ENCODE data around the gene OTP.

Gene OTP

DNA sequence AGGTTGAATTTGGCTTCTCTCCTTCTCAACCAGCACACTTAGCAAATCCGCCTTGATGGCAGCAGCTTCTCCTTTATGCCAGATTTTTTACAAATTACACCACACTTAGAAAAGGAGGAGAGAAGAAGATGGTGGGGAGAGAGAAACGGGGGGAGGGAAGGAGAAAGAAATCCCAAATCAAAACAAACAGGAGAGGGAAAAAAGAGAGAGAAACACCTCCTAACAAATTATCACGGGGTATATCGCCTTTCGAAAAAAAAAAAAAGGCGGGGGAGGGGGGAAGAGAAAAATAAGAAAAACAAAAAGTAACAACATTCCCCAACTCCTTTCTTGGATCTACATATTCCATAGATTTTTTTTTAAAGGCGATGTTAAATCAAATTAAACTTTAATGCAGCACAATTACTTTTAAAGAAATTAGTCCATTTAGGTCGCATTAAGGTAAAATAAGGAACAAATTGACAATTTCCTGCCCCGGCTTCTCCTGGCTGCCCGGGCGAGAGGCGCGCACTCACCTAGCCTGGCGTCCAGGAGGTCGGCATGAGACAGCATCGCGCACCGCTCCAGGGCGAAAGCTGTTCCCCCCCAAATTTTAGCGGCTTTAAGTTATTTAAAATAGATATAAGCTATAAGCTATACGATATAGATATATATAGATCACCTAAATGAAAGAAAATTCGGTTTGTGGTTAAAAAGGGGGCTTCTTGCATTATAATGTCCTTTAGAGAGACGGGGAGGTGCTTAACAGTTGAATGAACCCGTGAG lies at the start of gene OTP:
TSS of gene OTP (minus strand) at position 716 of the 765 bp plus-strand sequence. CDS start at position 552, 164 bp downstream.
- no peak for DNase-seq (ENCODE audit: extremely low read depth in 1 of 2, low read depth in 1 of 2)

DNA sequence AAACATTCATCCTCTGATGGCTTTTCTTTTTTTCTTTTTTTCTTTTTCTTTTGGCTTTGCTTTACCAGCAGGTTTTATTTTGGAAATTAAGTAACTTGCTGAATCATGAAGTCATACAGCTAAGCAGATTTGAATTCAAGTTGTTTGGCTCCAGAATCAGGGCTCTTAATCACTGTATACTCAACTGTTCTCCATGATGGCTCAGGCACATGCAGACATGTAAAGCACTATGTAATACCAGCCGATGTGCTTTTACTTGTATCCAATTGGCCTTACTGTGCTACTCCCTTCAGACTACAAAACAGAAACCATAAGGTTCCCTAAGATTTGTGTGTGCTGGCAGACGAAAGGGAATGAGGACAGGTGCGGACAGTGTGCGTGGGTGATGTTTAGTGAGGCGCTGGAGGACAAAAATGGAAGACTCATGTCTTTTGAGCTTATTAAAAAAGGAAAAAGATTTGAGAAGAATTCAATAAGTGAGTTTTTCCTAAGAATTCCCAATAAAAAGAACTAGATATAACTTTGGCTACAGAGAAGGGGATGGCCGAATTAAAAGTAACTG lies 44.7 kb upstream of the OTP start:
- no peak for DNase-seq (ENCODE audit: extremely low read depth in 1 of 2, low read depth in 1 of 2)

DNA sequence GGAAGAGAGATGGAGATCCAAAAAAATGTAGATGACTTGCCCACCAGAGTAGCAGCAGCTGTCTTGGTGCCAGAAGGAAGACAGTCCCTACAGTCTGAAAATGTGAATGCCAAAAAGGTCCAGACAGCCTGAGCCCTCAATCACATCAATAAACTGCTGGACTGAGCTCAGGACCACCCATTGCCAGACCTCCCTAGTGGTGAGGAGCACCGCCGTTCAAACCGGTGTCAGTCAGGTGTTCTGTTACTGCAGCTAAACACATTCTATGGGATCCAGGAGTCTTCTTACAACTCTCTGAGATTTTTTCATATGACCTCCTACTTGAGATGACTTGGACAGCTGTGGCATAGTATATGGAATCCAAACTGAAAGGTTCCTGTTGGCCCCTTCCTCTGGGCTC lies 32.0 kb upstream of the OTP start:
- no peak for DNase-seq (ENCODE audit: extremely low read depth in 1 of 2, low read depth in 1 of 2)

DNA sequence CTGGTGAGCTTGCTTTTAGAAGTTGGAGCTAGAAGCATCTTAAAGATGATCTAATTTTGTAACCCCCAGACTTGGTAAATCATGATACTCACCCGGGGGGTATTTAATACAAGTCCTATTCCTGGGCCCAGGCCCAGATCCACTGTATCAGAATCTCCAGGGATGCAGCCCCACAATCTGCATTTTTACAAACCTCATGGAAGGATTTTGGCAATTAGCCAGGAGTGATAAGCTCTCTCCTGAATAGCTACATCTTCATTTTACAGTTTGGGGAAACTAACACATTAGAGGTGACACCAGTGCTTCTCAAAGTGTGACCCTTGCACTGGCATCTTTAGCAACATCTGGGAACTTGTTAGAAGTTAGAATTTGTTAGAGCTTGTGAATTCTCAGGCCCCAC lies 31.2 kb upstream of the OTP start:
- DNase-seq (ENCODE audit: extremely low read depth in 1 of 2, low read depth in 1 of 2): no peak

DNA sequence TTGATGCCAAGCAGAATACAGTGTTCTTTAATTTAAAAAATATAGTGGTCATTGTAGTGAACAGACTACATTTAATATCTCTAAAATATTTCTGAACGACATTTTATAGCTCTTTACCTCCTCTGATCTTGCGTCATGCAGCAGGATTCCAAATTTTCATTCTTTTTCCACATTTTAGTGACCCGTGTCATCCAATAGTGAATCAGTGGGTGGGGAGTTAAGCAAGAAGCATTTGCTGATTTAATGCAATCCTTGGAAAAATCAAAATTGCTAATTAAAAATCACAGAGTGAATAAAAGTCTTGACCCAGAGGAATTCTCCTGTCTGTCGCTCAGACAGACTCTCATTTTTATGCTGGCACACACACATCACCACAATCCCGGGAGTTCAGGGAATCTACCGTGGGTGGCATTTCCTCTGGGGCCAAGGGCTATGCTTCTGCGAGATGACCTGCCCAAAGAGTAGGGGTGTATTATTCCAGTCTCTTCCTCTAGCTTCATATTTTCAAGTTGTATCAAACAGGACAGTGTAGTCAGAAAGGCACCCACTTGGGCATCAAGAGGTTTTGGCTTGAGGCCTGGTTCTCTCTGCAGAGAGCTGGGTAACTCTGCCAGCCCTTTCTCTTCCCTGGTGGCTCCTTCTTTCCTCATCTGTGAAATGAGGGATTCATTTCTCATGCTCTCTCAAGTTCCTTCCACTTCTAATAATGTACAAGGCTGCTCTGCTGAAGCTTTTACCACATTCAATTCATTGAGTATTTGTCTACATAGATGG lies 24.8 kb upstream of the OTP start:
- no peak for DNase-seq (ENCODE audit: extremely low read depth in 1 of 2, low read depth in 1 of 2)

DNA sequence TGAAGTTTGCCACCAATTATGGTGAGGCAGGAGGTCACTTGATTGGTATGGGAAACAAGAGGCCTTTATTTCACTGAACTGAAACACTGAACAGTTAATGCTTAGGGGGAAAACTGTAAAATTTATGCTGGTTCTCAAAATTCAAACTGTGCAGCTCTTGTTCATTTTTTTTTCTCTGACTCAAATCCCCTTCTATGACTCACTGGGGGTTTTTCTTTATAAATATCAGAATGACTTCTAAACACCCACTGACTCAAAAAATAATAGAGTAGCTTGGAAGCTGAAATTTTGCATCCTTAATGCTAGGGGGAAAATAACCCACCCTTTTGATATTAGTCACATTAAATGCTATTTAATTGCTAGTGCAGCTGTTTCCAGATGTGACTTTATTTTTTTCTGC lies 24.1 kb upstream of the OTP start:
- DNase-seq (ENCODE audit: extremely low read depth in 1 of 2, low read depth in 1 of 2): no peak

DNA sequence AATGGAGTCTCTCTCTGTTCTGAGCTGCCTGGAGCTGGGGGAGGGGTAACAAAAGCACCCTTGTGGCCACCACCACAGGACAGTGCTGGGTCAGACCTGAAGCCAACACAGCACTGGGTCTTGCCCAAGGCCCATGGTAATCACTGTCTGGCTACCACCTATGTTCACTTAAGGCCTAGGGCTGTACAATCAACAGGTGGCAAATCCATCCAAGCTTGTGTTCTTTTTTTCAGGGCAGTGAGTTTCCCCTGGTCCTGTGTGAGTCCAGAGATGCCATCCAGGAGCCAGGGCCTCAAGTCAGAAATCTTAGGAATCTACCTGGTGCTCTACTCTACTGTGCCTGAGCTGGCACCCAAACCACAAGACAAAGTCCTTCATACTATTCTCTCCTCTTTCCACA lies 20.1 kb upstream of the OTP start:
- DNase-seq (ENCODE audit: extremely low read depth in 1 of 2, low read depth in 1 of 2): no peak

DNA sequence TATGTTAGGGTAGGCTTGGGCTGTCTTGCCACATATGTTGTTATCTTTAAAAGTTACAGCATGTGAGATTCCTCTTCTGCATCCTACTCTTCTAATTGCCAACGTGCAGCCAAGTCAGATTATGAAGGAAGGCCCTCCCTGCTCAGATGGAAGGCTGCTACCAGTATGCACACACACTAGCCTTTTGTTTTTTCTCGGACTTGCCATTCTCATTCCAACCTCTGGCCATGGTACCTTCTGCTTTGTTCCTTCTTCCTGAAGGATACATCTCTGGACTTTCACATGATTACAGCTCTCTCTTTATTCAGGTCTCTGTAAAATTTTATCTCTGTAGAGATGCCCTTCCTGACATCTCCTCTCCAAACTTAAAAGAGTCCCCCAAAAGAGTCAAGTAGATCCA lies 12.8 kb upstream of the OTP start:
- DNase-seq (ENCODE audit: extremely low read depth in 1 of 2, low read depth in 1 of 2): no peak

DNA sequence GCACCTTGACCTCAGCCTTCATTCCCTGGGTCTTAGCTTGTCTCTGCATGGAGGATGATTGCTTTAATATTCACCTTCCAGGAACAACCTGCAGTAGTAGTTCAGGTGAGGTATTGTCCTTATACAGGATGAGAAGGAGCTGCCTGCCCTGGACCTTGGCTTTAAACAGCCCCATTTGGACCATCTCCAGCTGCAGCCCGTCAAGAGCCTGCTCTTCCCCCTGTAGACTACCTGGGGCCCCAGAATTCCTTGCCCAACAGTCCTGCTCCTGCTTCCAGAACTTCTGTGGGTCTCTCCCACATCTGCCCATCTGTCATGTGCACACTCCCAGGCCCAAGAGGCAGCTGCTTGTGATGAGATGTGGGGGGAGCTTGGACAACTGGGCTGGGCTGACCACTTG lies 12.2 kb upstream of the OTP start:
- no peak for DNase-seq (ENCODE audit: extremely low read depth in 1 of 2, low read depth in 1 of 2)

DNA sequence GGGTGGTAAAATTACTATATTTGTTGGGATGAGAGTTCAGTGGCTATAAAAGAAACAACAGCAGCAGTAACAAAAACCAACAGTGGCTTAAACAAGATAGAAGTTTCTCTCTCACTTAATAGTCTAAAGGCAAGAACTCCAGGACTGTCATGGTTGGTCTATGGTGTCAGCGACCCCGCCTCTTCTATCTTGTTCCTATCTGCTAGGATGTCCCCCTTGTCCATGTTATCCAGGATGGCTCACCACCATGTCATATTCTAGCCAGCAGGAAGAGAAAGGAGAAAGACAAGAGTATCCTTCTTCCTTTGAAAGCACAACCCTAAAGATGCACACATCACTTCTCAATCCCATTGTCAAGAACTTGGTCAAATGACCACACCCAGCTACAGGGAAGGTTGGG lies 11.3 kb upstream of the OTP start:
- no peak for DNase-seq (ENCODE audit: extremely low read depth in 1 of 2, low read depth in 1 of 2)

DNA sequence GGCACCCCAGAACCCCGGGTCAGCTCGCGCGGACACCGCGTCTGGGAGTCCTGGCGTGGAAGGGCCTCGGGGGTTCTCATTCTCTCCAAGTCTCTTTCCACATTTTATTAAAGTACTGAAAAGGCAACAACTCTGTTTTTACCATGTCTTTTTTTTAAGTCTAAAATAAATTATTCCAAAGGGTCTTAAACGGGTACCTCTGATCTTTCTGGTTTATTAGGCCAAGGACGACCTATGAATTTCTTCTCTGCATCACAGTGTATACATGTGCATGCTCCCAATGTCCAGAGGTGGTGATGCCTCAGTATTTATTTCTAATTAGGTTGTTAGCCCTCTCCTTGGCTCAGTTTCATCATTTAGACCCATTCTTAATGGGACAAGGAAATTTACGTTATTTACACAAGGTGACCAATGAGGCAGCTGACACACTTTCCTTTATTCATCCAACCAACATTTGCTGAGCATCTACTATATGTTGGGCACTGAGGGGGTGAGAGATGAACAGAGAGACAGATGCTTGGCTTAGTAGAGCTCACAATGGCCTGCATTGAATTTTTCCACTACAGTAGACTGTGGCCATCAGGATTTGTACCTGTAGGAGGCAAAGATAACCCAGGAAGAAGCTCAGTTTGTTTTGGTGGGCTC lies 7.6 kb upstream of the OTP start:
- no peak for DNase-seq (ENCODE audit: extremely low read depth in 1 of 2, low read depth in 1 of 2)

DNA sequence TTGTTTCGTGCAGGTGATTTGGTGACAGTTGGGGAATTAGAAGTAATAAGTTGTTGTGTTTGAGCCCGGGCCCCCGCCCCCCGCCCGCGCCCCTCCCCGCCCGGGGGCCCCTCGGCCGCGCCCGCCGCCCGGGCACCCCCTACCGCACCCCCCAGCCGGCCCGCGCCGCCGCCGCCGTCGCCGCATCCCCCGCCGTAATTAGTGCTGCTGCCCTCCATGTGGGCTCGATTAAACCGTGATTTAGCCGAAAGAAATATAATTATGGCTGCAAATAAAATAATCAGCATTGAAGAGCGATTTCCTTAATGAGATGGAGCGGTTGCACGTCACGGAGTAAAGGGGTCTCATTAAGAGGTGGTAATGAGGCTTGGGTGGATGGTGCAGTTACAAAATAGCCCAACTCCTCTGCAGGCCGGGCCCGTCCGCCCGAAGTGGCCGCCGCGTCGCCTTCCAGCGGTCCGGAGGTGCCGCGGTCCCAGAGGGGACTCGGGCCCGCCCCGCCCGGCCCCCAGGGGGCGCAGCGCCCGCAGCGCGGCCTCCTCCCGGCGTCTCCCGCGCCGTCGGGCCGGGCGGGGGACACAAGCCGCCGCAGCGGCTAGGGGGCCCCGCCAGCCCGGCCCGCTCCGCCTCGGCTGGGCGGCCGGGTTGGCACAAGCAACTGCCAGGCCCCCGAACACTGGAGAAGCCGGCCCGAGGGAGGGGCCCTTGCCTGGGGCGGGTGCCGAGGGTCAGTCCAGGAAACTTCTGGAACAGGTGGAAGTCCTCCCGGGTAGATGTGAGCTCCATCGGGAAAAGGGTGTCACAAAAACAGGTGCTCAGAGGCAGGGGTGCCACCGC lies 6.9 kb upstream of the OTP start:
- peak in 1 of 2 donors; percentile 20 for DNase-seq (ENCODE audit: extremely low read depth in 1 of 2, low read depth in 1 of 2)

DNA sequence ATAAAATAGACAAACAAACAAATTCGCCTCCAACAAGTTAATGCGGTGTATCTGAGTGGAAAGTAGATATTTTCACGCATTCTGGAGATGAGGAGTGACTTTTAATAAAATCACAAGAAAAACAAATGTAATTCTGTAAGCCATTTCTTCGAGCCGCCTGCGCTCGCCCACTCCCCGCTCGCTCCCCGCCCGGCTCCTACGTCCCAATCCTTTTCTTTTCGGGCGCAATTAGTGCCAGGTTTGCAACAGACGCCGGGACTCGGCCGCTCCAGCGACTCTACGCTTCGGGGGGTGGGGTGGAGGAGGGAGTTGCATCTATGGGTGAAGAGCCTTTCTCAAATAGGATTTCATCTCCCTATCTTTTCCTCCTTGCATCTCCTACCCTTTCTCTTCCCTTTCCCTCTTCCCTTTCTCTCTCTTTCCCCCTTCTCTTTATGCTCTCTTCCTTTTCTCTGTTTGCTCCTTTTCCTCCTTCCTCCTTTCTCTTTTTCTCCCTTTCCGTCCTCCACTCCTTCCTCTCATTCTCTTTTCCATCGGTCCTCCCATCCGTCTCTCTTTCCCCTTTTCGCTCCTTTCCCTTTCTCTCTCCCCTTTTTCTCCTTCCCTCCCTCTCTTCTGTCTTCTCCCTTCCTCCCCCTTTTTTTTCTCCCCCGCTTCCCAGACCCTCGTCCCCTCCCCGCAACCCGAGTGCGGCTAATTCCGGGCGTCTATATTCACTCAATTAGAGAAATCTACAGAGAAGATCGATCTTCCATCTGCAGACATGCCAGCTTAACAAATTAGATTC lies 6.1 kb upstream of the OTP start:
- no peak for DNase-seq (ENCODE audit: extremely low read depth in 1 of 2, low read depth in 1 of 2)

DNA sequence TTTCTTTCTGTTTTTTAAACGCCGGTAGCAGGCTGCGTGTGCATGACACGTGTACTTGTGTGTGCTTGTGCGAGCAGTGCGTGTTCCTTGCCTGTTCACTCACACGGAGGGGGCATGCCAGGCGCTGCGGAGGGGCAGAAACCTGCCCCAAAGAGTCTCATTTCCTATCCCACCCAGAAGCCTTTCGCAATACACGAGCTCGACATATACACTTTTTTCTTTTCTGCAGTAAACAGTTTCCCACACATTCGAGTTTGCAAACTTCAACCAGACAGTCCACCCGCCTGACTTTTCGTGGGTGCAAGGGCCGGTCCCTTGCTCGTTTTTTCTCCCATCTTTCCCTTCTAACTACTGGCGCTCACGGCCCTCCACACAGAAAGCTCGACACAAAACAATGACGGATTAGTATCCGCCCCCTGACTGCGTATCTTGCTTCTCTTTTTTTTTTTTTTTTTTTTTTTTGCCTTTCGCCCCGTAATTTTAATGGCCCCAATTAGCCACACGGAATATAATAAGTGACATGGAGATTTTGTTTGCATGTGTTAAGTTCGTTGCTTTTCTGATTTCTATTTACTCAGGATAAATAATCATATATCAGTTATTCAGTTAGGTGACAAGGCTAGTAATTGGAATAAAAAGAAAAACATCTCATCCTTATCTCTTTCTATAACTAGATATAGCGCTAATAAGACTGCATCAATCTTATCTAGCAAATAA lies 5.3 kb upstream of the OTP start:
- DNase-seq (ENCODE audit: extremely low read depth in 1 of 2, low read depth in 1 of 2): no peak

DNA sequence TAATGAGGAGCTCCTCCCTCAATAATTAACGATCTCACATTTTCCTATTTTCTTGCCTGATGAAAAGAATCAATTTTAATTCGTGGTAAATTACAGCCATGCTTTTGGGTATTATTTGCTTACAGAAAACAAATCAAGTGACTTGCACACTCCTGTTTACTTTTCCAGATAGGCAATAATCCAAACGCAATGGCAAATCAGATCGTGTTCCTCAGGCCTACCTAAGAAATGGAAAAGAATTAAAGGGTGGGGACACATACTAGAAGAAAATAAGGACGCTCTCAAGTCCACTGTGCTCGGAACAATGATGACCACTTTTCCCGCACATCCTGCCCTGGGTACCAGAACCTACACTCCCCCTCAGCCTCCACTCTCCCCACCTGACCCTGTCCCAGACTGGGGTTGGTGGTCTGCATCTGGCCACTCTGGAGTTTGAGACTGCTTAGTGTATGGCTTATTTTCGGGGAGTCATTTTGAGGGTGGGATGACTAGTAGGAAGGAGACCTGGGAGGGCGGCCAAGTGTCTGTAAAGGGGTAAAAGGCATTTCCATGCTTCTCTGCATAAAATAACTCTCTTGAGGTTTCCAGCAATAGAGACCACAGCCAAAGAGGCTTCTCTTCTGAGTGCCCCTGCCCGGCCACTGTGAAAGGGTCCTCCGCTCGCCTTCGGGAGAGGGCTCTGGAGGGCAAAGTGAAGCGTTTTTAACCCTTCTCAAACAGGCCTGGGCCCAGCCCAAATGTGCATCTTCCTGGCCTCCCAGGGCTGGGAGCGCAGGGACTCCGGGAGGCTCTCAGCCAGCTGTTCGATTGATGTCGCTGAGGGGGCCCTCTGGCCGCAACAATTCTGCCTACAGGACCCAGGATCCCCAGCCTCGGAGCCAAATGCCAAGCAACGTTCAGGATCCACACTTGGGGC lies 4.5 kb upstream of the OTP start:
- DNase-seq (ENCODE audit: extremely low read depth in 1 of 2, low read depth in 1 of 2): no peak

DNA sequence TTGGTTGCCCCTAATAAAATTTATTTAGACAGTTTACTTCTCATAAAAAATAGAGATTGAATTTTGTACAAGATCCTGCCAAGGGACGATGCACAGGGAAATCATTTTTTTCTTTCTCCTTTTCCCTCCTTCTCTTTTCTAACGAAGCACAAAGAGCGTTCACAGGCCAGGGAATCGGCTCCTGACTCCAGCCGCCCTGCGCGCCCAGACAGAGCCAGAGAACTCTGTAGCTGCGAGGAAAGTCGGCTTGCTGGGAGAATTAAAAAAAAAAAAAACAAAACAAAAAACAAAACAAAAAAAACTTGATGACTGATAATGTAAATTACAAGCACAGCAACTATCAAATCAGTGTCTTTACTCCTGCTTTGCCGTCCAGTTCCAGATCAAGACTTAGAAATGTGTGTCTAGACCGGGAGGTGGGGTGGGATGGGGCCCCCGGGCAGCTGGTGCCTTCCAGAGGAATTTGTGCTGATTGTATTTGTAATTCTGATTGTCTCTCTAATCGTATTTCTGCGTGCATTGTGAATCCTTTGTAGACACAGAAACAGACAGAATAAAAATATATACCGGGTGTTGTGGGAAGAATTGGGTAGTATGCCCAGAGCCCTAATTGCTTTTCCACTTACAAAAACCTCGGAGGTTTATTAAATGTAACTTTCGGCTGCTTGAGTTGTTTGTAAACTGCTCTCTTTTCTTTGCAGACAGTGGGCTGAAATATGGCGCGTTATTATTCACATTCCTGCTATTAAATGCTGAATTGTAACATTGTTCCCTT lies 3.6 kb upstream of the OTP start:
- DNase-seq (ENCODE audit: extremely low read depth in 1 of 2, low read depth in 1 of 2): no peak

DNA sequence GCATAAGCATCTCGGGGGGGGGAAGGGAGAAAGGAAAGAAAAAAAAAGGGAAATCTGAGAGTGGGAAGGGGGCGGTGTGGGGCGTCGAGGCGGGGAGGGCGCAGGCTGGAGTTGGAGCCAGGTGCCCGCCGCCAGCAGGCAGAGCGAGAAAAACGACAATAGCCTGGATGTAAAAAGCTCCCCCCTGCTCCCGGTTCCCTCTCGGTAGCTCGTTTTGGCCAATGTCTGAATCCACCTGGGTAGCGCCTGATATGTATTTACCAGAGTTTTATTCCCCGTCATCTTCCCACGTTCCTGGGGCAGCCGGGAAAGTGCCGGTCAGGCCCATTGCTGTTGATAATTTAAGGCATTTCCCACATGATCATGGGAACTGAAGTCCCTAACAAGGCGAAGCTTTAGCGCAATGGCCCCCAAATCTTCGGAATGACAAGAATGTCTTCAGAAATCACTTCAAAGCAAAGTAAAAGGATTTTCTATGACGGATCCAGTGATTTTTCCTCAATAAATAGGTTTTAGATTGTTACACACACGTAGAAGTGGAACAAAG lies 3.0 kb upstream of the OTP start:
- DNase-seq (ENCODE audit: extremely low read depth in 1 of 2, low read depth in 1 of 2): no peak

Measured in stimulated activated CD8-positive, alpha-beta memory T cell treated with anti-CD3 and anti-CD28 coated beads, Interleukin-7, amount 100 ng/mL, for 48 hours (primary cell).